Amniotic stem cell (primary cell): ENCODE results near the gene GAMT.

Source experiments
- DNase-seq: peaks from one replicate; lab custom pipeline; 2025; lab: John Stamatoyannopoulos, UW

GAMT gene

DNA sequence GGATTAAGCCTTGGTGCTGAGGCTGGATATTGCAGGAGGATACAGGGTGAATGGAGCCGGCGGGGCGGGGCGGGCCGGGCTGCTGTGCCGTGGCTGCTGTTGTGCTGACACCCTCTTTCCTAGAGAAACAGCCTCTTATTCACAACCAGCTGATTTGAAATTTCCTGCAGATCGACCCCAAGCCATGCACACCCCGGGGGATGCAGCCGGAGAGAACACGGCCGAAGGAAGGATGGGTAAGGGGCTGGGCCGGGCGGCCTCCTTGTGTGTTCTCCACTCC, 17.1 kb upstream of the GAMT start:
- DNase-seq = no peak

DNA sequence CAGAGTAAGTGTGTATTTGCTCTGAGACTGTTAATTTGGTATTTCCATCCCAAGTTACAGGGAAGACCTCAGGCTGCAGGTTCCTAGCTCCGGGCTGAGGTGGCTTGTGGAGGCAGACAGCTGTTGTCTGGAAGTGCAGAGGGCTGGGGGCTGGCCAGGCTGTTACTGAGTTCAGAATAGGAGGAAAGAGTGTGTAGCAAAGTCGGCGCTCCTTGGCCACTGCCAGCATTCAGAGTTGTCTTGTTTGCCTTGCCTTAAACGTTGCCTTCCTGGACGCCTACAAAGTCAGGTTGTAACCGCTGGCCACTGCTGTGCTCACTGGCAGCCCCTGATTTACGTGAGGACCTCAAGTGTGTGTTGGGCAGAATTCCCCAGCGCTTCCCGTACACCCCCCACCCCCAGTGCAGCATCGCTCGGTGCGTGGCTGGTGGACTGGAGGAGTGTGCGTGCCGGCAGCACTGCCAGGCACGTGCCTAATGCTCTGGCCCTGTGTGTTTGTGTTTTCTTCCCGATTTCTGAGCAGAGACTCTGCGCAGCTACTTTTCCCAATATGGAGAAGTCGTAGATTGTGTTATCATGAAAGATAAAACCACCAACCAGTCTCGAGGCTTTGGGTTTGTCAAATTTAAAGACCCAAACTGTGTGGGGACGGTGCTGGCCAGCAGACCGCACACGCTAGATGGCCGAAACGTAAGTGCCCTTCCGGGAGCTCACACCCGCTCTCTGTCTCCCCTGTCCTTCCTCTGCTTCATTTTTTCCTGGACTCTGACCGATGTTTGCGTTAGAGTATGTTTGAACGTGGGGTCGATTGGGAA, 16.5 kb upstream of the GAMT start:
- DNase-seq = no peak

DNA sequence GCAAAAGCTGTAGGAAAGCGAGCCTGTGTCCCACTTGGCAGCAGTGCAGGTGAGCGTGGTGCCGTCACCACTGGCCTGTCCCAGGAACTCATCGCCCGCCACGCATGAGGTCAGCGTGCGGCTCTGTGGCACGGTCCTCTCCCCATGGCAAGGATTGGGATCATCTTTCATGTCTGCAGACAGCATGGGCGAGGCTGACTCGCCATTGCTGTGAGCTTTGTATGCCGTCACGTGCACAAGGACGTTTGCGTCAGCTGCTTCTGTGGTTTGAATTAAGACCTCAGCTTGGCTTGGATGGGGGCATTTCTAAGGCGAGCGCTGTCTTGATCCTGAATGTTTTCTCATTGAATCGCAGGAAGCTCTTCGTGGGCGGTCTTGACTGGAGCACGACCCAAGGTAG, 15.8 kb upstream of the GAMT start:
- DNase-seq = no peak

DNA sequence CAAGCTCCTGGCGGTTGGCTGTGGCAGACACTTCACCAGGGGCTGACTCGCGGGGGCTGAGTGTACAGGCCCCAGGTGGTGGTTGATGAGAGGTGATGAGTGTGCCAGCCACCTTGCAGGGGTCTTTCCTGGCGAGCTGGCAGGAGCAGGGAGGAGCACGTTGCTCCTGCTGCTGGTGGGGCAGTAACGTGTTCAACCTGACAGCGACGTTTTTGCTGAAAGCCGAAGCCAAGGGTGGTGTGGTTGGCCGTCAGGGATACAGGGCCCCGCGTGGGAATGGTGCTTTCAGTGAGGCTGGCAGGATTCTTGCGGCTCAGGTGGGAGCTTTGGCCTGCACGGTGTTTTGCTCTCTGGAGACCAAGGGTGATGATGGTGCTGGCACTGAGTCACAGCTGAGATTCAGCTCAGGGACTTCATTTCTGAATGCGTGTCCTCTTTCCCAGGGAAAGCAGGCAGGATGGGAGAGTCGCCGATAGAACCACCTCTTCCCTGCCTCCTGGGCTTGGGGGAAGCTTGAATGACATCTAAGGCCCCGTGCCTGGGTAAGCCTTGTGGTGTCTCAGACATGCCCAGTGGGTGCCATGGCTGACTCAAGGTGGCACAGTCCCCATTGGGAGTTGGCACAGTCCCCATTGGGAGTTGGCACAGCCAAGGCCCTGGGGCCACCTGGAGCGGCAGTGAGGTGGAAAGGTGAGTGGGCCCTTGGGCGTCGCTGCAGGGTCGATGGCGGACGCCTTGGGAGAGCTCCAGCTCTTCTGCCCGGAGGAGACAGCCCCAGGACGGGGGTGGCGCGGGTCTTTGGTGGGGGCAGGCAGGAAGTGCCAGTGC, 14.9 kb upstream of the GAMT start:
- DNase-seq = no peak

DNA sequence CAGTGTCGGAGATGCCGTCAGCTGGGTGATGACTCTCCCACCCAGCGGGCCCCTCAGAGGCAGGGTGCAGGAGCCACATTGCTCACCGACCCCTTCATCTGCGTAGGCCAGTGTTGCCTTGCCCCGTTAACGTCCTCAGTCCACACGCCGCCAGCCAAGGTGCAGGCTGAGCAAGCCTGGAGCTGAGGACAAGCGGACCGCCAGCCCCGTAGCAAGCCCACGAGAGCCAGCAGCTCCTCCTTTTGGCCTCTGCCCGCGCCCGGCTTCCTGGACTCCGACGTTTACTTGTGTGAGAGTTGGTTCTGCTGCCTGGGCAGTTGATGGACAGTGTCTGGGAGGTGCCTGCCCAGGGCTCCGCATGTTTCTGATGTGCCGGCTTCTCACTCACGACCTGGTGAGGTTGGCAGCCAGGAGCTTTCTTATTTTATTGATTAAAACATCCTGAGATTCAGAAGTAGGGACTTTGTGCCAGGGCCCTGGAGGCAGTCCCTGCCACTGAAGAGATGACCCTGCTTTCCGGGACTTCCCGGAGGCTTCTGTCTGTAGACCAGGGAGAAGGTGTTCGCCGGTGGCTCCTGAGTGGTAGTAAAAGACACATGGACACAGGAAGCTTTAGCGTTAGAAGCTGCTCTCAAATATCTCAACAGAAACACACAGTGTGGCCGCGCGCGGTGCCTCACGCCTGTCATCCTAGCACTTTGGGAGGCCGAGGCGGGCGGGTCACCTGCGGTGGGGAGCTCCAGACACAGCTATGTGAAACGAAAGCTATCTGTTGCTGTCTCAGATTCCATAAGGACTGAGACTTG, 11.9 kb upstream of the GAMT start:
- DNase-seq = no peak

DNA sequence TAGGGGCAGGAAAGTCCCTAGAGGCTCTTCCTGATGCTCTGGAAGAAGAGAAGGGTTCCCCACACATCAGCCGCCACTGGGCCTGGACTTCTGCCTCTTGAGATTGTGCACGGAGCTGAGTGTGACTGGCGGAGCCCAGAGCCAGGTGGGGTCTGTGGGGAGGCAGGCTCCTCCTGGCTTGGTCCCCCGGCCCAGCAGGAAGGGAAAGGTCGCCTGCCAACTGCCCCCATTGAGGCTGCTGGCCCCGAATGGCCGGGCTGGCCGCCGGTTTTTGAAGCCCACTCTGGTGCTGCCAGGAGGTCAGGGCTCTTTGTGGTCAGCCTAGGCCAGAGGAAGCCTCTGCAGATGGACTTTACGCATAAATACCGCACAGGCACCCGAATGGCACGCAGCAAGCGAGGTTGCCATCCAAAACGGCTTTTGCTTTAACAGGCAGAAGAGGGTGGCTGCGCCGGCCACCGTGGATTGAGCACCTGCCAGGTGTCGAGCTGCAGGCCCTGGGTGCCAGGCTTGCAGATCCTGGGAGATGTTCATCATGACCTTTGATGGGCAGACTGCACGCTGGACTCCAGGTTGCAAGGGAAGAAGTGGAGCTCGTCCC, 11.1 kb upstream of the GAMT start:
- no peak for DNase-seq

DNA sequence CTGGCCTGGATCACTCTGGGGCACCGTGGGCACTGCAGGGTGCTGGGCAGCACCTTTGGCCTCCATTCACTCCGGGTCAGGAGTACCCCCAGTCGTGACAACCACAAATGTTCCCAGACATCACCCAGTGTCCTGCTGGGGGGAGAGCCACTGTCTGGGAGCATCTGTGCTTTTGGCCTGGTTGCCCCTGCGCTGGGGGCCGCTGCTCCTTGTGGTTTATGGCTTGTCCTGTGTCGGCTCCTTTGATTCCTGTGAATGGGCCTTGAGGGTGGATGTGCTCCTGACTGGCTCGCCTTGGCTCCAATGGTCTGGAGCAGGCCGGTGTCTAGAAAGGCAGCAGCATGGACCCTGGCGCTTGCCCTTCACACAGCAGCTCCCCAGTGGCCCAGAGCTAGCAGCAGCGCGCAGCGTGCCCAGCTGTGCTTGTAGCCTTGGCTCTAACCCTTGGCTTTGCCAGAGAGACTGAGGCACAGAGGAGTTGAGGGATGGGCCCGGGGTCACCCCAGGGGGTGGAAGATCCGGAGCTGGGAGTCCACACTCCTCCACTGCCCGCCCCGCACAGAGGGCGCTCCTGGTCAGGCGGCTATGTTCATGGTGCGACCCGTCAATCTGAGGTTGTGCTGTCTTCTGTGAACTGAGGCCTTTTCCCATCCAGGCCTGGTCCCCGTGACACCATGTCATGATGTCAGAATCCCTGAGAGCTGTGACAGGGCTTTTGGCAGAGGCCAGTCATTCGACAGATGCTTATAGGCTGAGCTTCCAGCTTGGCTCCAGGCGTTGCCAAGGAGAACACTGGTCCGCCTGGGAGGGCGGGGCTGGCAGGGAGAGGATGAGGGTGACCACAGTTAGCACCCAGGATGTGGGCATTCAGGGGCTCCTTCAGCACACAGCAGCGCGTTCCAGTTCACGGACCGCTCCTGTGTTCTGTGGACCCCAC, 10.2 kb upstream of the GAMT start:
- DNase-seq = no peak

DNA sequence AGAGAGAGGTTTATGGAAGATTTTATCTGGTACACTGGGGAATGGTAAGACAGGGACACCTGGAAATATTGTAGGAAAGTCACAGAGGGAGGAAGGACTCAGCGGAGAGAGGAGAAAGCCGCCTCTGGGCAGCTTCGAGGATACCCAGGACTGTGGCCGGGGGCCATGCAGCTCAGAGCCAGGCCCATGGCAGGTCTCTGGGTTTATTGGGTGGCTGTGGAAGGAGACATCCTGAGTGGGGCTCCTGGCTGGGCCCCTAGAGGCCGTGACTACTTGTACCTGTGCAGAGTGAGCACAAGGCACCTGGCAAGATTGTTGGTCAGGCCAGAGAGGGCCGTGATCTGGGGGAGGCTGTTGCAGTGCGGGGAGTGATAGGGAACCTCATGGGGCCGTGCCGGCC, 9.4 kb upstream of the GAMT start:
- DNase-seq = no peak

DNA sequence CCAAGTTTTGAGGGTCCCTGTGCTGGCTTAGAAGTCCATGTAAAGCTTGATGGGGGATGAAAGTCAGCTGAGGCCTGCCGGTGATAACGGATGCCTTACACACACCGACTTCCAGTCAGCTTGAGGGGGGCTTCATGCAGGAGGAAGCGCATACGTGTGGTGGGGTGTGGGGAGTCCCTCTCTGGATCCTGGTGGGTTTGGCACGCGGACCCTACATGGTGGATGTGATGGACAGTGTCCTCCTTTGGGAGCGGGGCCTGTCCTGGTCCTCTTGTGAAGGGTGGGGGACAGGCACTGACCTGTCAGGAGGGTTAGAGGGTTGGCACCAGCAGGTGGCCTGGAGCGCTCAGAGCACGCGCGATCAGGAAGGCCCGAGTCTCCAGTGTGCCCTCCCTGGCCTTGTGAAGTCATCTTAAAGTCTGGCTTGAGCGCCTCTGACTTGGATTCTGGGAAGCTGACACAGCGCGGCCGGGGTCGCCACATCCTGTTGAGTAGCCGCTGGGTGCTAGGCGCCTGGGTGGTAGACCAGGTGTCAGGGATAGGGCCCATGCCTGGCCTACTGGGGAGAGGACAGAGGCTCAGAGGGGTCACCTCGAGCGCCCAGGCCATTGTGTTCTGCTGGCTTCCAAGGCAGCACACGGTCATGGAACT, 8.9 kb upstream of the GAMT start:
- no peak for DNase-seq

DNA sequence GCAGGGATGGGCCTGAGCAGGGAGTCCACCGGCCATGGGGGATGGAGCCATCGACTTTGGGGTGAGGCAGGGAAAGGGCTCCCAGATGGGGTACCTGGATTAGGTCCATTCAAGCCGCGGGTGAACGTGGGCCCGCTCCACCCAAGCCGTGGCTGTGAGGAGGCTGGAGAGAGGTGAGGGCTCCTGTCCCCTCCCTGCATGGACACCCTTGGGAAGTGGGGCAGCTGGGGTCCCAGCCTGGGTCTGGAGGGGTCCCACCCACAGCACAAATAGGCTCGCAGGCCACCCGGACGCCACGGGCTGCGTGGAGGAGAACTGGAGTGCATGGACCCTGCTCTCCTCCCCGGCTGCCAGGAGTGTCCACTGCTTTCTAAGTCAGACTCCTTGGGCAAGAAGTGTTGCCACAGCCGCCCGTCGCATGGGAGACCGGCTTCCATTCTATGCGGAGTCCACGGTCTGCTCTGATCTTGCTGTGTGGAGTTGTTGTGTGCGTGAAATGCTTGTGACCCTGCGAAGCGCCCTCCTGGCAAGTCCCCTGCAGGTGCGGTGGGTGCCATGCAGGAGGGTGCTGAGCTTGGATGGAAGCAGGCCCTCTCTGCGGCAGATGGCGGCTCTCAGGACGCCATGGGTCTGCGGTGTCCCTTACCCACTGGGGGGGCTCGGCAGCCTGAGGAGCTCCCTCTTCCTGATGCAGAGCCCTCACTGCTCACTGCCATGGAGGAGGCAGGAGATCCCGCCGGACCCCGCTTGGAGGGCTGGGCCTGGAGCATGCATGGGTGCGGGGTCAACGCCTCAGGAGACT, 8.1 kb upstream of the GAMT start:
- DNase-seq = no peak

DNA sequence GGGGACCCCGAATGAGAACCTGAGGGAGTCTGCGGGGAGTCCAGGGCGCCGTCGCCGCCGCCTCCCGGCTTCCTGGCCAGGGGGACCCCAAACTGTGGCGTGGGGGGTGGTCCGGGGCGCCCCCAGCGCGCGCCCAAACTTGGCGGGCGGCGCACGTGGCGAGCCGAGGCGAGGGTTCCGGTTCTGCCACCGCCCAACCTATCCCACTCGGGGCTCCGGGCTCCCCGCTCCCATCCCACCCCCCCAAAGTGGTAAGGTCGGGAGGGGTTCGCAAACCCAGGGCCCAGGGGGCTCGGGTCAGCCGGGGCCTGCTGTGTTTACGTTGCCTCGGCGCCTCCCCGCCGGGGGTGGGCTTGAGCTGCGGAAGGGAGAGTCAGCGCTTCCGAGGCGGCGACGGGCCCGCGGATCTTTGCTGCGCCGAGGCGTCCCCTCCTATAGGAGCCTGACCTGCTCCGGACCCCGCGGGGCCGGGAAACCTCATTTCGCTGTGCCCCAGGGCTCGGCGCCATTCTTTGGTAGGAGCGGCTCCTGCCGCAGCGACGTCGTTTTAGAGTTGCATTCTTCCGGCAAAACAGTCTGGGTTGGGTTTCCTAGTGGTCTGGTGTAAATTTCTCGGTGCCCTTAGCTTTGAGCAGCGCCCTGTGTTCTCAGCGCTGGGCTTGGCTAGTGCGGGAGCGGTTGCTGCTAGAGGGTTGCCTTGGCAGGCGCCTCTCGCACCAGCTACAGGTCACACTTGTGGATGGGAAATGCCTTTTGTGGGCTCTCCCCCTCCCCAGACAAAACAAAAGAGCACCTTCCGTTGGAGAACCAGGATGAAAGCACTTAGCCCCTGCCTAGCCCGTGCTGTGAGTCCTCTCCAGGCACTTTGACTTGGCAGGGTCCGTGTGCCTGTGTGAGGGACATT, 7.2 kb upstream of the GAMT start:
- no peak for DNase-seq

DNA sequence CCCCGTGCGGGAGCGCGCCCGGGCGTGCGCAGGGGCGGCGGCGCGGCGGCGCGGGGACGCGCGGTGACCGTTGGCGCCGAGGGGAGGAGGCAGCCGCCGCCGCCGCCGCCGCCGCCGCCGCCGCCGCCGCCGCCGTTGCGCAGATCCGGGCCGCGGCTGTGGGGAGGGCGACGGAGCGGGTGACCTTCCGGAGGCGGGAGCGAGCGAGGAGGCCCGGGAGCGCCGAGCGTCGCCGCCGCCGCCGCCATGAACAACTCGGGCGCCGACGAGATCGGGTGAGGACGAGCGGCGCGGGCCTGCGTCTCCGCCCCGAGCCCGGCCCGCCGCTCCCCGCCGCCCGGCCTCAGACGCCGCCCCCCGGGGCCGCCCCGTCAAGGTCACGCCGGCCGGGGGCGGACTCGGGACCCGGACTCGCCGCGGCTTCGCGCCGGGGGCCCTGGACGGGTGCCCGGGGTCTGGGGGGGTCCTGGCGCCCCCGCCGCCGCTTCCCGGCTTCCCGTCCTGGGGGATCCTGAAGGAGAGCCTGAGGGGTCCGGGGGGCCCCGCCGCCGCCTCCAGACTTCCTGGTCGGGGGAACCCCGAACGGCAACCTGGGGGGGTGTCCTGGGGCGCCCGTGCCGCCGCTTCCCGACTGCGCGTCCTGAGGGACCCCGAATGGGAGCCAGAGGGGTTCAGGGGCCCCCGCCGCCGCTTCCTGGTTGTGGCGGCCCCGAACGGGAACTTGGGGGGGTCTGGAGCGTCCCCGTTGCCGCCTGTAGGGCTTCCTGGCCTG, 6.4 kb upstream of the GAMT start, which contains the start of gene DAZAP1:
Gene DAZAP1, plus strand, starts transcription at position 59 of the 772 bp plus-strand sequence. Its CDS starts 188 bp downstream, at position 247.
- DNase-seq = no peak

DNA sequence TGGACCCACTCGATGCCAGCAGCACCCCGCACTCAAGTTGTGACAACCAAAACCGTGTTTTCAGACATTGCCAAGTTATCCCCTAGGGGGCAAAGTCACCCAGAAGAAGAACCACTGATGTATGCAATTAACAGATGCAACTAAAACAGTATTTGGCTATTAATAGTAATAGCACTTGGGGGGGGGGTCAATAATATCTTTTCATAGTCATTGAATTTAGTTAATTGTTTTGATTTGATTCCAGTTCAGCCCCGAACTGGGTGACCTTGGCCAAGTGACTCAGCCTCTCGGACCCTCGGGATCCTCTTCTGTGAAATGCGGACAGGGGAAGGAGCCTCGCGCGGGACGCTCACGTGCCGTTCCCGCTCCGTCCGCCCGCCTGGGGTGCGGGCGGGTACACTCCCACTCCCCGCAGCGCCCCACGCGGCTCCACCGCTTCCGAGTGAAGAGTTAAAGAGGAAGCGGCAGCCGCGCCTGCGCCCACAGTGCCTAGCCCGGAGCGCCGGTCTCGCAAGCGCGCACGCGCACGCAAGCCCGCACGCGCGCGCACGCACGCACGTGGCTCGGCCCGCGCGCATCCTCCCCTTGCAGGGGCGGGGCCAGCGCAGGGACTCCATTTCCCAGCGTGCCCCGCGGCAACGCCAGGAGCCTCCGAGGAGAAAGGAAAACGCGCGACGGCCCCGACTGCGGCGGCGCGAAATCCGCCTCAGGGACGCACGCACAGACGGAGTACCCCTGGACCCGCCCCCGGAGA, 5.6 kb upstream of the GAMT start:
- peak; percentile 98 for DNase-seq

DNA sequence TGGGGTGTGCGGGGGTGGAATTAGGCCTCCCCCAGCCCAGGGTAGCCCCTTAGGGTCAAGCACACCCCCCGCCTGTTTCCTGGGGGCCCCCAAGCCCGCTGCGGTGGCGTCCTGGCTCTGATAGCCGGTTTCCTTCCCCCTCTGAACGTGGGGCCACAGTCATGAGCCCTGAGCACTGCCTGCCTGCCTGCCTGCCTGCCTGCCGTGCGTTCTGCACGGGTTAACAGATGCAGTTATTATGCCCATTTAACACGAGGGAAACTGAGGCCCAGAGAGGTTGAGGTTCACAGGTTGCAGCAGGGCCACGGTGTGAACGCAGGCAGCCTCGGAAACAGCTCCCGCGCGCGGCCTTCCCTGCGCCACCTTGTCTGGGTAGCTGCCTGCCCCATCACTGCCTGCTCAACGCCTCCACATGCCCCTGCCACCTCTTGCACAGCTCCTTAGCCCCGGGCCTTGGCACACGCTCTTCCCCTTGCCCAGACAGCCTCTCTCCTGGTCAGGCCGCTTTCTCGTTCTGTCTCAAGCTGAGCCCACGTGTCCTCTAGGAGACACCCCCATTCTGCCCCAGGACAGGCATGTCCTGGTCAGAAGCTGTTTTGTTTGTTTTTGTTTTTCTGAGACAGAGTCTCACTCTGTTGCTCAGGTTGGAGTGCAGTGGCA, 1.2 kb upstream of the GAMT start:
- DNase-seq = no peak

DNA sequence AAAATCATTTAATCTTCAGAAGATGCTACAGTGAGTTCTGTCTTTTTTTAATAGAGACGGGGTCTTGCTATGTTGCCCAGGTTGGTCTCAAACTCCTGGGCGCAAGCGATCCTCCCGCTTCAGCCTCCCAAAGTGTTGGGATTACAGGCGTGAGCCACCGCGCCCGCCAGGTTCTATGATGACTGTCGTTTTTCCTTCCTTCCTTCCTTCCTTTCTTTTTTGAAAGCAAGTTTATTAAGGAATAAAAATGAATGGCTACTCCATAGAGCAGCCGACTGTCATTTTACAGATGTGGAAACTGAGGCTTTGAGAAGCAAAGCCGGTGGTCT, 511 bp upstream of the GAMT start:
- DNase-seq = no peak

DNA sequence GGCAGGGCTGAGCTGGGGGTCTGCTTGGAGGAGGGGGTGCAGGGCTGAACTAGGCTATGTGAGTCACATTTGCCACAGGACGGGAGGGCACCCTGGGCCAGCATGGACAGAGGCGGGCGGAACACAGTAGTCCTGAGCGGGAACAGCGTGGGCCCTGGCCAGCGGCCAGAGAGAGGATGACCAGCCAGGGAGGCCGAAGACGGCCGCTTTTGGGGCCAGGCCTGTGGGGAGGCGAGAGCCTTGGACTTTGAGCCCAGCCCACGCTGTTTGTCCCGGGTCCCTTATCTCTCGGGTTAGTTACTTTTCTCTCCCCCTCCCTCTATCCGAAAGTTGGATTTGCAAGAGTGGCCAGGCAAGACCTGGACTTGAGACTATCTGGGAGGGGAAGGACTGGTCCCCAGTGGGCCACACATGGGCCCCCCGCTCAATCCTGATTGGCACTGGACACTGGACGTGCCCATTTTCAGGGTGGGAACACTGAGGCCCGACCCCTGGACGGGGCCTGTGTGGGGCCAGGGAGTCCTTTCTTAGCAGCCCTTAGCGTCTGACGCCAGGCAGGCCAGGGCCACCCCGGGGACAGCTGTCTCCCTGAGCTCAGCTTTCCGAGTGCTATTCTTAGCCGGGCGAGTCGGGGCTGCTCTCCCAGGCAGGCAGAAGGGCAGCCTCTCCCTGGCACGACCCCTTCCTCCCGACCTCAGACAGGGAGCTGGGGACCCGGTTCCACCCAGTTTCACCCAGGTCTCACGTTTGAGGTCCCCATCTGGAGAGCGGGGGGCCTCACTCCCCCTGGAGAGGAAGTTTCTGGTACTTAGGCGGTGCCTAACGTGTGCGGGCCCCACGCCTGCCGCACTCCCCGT, 833 bp downstream of the GAMT start:
- no peak for DNase-seq
